Iris pigment epithelial cell (primary cell): ENCODE results near the gene PRPF6.
"Not testable (repeated sequence)": the region's sequence is repeated elsewhere in the genome, so short reads cannot be mapped to it uniquely, and the experiment has no call there.

Experiments
- DNase-seq: peaks from one replicate; pipeline ENCODE4 v3.0.0-alpha.2; 2011; ENCODE audit warnings: low read depth

Gene PRPF6

GRCh38 chr20:64012385-64013154 lies 31.6 kb downstream of the PRPF6 start:
- not testable (repeated sequence) for DNase-seq

GRCh38 chr20:64015635-64016034 lies 34.7 kb downstream of the PRPF6 start:
- no peak for DNase-seq

GRCh38 chr20:64021124-64021975 lies 40.4 kb downstream of the PRPF6 start:
- no peak for DNase-seq

- no peak for DNase-seq
Observed at GRCh38 chr20:64022671-64023360, 41.9 kb downstream of the PRPF6 start.

- no peak for DNase-seq
Observed at GRCh38 chr20:64023361-64024140, 42.6 kb downstream of the PRPF6 start.

- no peak for DNase-seq
Observed at GRCh38 chr20:64024141-64024990, 43.4 kb downstream of the PRPF6 start.

GRCh38 chr20:64025101-64025825 lies 44.3 kb downstream of the PRPF6 start:
- no peak for DNase-seq

GRCh38 chr20:64025826-64026412 lies 45.0 kb downstream of the PRPF6 start:
- DNase-seq: no peak

- no peak for DNase-seq
Observed at GRCh38 chr20:64027981-64028685, 47.2 kb downstream of the PRPF6 start.

- DNase-seq: no peak
Observed at GRCh38 chr20:64029293-64030117, 48.6 kb downstream of the PRPF6 start.

GRCh38 chr20:64030371-64031134 lies 49.6 kb downstream of the PRPF6 start:
- no peak for DNase-seq

- DNase-seq: no peak
Observed at GRCh38 chr20:64031822-64032314, 50.9 kb downstream of the PRPF6 start.

GRCh38 chr20:64032706-64033624 lies 52.0 kb downstream of the PRPF6 start:
- DNase-seq: no peak

GRCh38 chr20:64033981-64034493 lies 53.1 kb downstream of the PRPF6 start:
- no peak for DNase-seq

- no peak for DNase-seq
Observed at GRCh38 chr20:64035066-64035932, 54.4 kb downstream of the PRPF6 start.
